ENCODE results near the gene VLDLR.

Gene VLDLR

DNA sequence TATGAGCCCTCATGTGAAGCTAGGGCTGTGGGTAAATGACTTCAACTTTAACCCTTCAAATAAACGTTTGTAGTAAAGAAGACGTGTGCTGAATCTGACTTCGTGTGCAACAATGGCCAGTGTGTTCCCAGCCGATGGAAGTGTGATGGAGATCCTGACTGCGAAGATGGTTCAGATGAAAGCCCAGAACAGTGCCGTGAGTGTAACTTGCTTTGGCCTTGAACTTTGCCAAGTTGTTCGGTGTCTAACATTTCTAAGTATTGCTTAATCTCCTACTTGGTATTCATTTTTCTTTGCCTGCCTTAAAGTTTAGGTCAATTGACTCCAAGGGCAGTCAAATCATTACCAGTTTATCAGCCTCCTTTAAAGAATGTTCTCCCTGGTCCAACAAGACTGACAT is 18.2 kb downstream of the VLDLR start:
- Histone ChIP-seq H3K4me3 (ENCODE audit: low read length) (no peak overlapping the region), H3K4me1 (ENCODE audit: insufficient read depth, low read length) (no peaks in the 10 kb centered on the region), H3K36me3 (ENCODE audit: insufficient read depth, low read depth, low read length) (peaks cover 84% of the 10 kb centered on the region), H3K27me3 (ENCODE audit: insufficient read depth, low read length) (no peaks in the 10 kb centered on the region), H3K9ac (ENCODE audit: low read depth, low read length) (no peak overlapping the region), H3K9me3 (ENCODE audit: insufficient read depth, low read depth, low read length) (no peaks in the 10 kb centered on the region), H3K27ac (ENCODE audit: low read length) (no peak overlapping the region)

DNA sequence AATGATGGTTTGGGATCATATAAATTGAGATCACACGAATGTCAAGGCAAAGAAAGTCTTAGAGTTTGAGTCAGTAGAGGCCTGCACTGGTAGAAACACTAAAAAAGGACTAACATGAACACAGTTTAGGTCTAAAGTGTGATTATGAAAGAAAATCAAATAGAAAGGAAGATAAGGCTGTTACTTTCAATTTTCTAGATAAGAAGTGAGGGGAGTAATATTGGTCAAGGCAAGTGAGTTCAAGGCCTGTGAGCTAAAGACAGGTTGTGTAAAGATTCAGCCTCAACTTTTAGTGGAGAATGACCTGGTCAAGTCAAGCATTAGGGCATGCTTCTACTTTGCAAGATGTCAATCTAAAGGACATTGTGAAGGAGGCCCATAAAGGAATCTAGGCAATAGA is 19.0 kb downstream of the VLDLR start:
- H3K9me3 ChIP-seq (ENCODE audit: insufficient read depth, low read depth, low read length), result no peaks in the 10 kb centered on the region
- H3K27me3 ChIP-seq (ENCODE audit: insufficient read depth, low read length), result no peaks in the 10 kb centered on the region
- H3K4me3 ChIP-seq (ENCODE audit: low read length), result no peak overlapping the region
- no peak overlapping the region for H3K27ac ChIP-seq (ENCODE audit: low read length)
- H3K4me1 ChIP-seq (ENCODE audit: insufficient read depth, low read length), result no peaks in the 10 kb centered on the region
- H3K36me3 ChIP-seq (ENCODE audit: insufficient read depth, low read depth, low read length), result peaks cover 87% of the 10 kb centered on the region
- H3K9ac ChIP-seq (ENCODE audit: low read depth, low read length), result no peak overlapping the region

DNA sequence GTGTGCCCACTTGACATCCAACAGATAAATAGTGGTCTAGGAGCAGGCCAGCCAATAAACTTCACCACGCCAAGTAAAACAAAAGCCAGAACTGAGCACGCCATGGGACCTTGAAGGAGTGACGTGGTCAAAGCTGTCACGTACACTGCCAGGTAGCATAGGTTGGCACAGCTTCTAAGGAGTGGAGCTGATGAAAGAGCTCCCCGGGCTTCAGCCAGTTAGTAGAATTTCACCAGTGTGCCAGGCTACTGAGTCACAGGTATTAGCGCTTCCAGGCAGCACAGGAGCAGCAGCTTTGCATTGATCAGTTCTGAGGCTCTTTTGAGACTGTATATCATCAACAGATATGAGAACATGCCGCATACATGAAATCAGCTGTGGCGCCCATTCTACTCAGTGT is 19.4 kb downstream of the VLDLR start:
- Histone ChIP-seq H3K4me1 (ENCODE audit: insufficient read depth, low read length) (no peaks in the 10 kb centered on the region), H3K9ac (ENCODE audit: low read depth, low read length) (no peak overlapping the region), H3K9me3 (ENCODE audit: insufficient read depth, low read depth, low read length) (no peaks in the 10 kb centered on the region), H3K27ac (ENCODE audit: low read length) (no peak overlapping the region), H3K27me3 (ENCODE audit: insufficient read depth, low read length) (no peaks in the 10 kb centered on the region), H3K36me3 (ENCODE audit: insufficient read depth, low read depth, low read length) (peaks cover 87% of the 10 kb centered on the region), H3K4me3 (ENCODE audit: low read length) (no peak overlapping the region)

- Histone ChIP-seq H3K27me3 (ENCODE audit: insufficient read depth, low read length) (no peaks in the 10 kb centered on the region), H3K4me3 (ENCODE audit: low read length) (no peak overlapping the region), H3K9ac (ENCODE audit: low read depth, low read length) (no peak overlapping the region), H3K4me1 (ENCODE audit: insufficient read depth, low read length) (no peaks in the 10 kb centered on the region), H3K36me3 (ENCODE audit: insufficient read depth, low read depth, low read length) (peaks cover 87% of the 10 kb centered on the region), H3K27ac (ENCODE audit: low read length) (no peak overlapping the region), H3K9me3 (ENCODE audit: insufficient read depth, low read depth, low read length) (no peaks in the 10 kb centered on the region)
Measured at GRCh38 chr9:2642068-2642467, 20.5 kb downstream of the VLDLR start.

GRCh38 chr9:2645569-2645968 is 24.0 kb downstream of the VLDLR start:
- Histone ChIP-seq H3K9ac (ENCODE audit: low read depth, low read length) (no peak overlapping the region), H3K36me3 (ENCODE audit: insufficient read depth, low read depth, low read length) (peaks cover 97% of the 10 kb centered on the region), H3K27ac (ENCODE audit: low read length) (no peak overlapping the region)

GRCh38 chr9:2655411-2655901 is 33.9 kb downstream of the VLDLR start:
- H3K4me1 ChIP-seq (ENCODE audit: insufficient read depth, low read length), result no peaks in the 10 kb centered on the region
- H3K9me3 ChIP-seq (ENCODE audit: insufficient read depth, low read depth, low read length), result no peaks in the 10 kb centered on the region
- H3K4me3 ChIP-seq (ENCODE audit: low read length), result no peak overlapping the region
- H3K9ac ChIP-seq (ENCODE audit: low read depth, low read length), result no peak overlapping the region
- H3K36me3 ChIP-seq (ENCODE audit: insufficient read depth, low read depth, low read length), result peaks cover 56% of the 10 kb centered on the region
- H3K27ac ChIP-seq (ENCODE audit: low read length), result no peak overlapping the region
- H3K27me3 ChIP-seq (ENCODE audit: insufficient read depth, low read length), result no peaks in the 10 kb centered on the region

More at GRCh38 chr9:2645569-2645968, 24.0 kb downstream of the VLDLR start:
- H3K27me3 ChIP-seq (ENCODE audit: insufficient read depth, low read length), result no peaks in the 10 kb centered on the region
- no peak overlapping the region for H3K4me3 ChIP-seq (ENCODE audit: low read length)
- no peaks in the 10 kb centered on the region for H3K4me1 ChIP-seq (ENCODE audit: insufficient read depth, low read length)
- no peaks in the 10 kb centered on the region for H3K9me3 ChIP-seq (ENCODE audit: insufficient read depth, low read depth, low read length)

DNA sequence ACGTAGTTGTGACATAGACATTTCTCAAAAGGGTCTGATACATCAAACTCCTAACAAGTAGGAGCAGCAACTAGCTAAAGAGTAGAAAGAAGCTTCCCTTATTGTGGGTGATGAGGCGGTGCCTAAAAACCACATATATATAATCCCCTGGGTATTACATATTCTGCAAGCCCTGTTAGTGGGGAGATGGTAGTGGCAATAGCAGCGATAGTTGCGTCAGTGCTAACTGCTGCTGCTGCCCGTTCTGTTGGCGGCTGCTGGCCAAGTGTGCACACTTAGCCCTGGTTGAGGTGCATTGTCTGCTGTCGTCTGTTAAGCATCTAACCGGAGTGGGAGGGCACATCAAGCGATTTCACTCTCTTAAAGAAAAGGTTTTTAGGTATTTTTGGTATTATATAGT is 35.8 kb downstream of the VLDLR start:
- no peaks in the 10 kb centered on the region for H3K27me3 ChIP-seq (ENCODE audit: insufficient read depth, low read length)
- H3K36me3 ChIP-seq (ENCODE audit: insufficient read depth, low read depth, low read length), result peaks cover 37% of the 10 kb centered on the region
- H3K4me3 ChIP-seq (ENCODE audit: low read length), result no peak overlapping the region
- H3K9me3 ChIP-seq (ENCODE audit: insufficient read depth, low read depth, low read length), result no peaks in the 10 kb centered on the region
- H3K9ac ChIP-seq (ENCODE audit: low read depth, low read length), result no peak overlapping the region
- H3K27ac ChIP-seq (ENCODE audit: low read length), result no peak overlapping the region
- H3K4me1 ChIP-seq (ENCODE audit: insufficient read depth, low read length), result no peaks in the 10 kb centered on the region

GRCh38 chr9:2662496-2662895 is 40.9 kb downstream of the VLDLR start:
- no peak overlapping the region for H3K9ac ChIP-seq (ENCODE audit: low read depth, low read length)
- H3K36me3 ChIP-seq (ENCODE audit: insufficient read depth, low read depth, low read length), result no peaks in the 10 kb centered on the region
- no peak overlapping the region for H3K4me3 ChIP-seq (ENCODE audit: low read length)
- no peak overlapping the region for H3K27ac ChIP-seq (ENCODE audit: low read length)
- H3K27me3 ChIP-seq (ENCODE audit: insufficient read depth, low read length), result no peaks in the 10 kb centered on the region
- peaks cover 11% of the 10 kb centered on the region for H3K9me3 ChIP-seq (ENCODE audit: insufficient read depth, low read depth, low read length)
- no peaks in the 10 kb centered on the region for H3K4me1 ChIP-seq (ENCODE audit: insufficient read depth, low read length)

DNA sequence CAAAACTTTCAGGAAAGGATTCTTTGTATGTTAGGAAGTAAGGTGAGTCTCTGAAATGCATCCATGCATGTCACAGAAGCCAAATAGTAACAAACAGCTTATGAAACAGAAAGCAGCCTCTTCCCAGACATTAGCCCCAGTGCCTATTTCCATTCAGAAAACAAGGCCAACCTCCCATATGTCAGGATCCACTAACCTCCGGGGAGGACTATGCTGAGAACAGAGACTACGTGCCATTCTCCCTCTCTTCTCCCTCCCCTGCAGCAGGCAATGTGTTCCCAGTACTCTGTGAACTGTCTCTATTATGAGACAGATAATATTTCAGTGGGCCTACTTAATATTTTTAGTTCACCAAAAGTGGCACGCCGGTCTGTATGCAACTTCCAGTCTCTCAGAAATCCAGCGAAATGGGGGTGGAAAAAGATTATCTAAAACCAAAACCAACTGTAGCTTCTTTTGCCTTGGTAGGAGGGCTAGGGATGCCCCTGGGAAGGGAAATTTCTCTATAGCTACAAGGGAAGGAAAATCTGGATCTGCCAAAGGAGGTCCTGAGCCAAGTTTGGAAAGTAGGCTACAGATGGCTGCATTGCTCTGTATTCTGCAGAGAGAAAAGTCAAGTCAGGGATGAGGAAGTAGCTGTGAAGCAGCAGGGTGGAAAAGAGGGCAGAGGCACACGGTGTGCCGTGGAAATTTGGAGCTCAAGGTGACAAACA is 42.0 kb downstream of the VLDLR start:
- H3K9me3 ChIP-seq (ENCODE audit: insufficient read depth, low read depth, low read length), result peaks cover 11% of the 10 kb centered on the region
- H3K4me1 ChIP-seq (ENCODE audit: insufficient read depth, low read length), result no peaks in the 10 kb centered on the region
- no peak overlapping the region for H3K9ac ChIP-seq (ENCODE audit: low read depth, low read length)
- H3K27ac ChIP-seq (ENCODE audit: low read length), result no peak overlapping the region
- H3K36me3 ChIP-seq (ENCODE audit: insufficient read depth, low read depth, low read length), result no peaks in the 10 kb centered on the region
- no peak overlapping the region for H3K4me3 ChIP-seq (ENCODE audit: low read length)
- no peaks in the 10 kb centered on the region for H3K27me3 ChIP-seq (ENCODE audit: insufficient read depth, low read length)

GRCh38 chr9:2664174-2665065 is 42.8 kb downstream of the VLDLR start:
- no peak overlapping the region for H3K4me3 ChIP-seq (ENCODE audit: low read length)
- H3K4me1 ChIP-seq (ENCODE audit: insufficient read depth, low read length), result no peaks in the 10 kb centered on the region
- no peak overlapping the region for H3K27ac ChIP-seq (ENCODE audit: low read length)
- no peak overlapping the region for H3K9ac ChIP-seq (ENCODE audit: low read depth, low read length)
- H3K27me3 ChIP-seq (ENCODE audit: insufficient read depth, low read length), result no peaks in the 10 kb centered on the region
- H3K9me3 ChIP-seq (ENCODE audit: insufficient read depth, low read depth, low read length), result peaks cover 11% of the 10 kb centered on the region
- no peaks in the 10 kb centered on the region for H3K36me3 ChIP-seq (ENCODE audit: insufficient read depth, low read depth, low read length)

DNA sequence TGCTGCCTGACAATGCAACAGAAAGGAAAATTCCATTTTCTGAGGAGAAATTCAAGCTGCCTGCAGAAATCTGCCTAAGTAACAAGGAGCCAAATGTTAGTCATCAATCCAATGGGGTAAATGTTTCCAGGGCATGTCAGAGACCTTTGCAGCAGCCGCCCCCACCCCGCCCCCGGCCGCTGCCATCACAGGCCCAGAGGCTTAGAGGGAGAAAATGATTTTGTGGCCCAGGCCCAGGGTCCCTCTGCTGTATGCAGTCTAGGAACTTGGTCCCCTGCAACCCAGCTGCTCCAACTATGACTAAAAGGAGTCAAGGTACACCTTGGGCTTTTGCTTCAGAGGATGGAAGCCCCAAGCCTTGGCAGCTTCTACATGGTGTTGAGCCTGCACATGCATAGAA is 45.0 kb downstream of the VLDLR start:
- H3K27ac ChIP-seq (ENCODE audit: low read length), result no peak overlapping the region
- no peak overlapping the region for H3K9ac ChIP-seq (ENCODE audit: low read depth, low read length)
- H3K27me3 ChIP-seq (ENCODE audit: insufficient read depth, low read length), result no peaks in the 10 kb centered on the region
- H3K4me3 ChIP-seq (ENCODE audit: low read length), result no peak overlapping the region
- H3K9me3 ChIP-seq (ENCODE audit: insufficient read depth, low read depth, low read length), result peaks cover 11% of the 10 kb centered on the region
- no peaks in the 10 kb centered on the region for H3K4me1 ChIP-seq (ENCODE audit: insufficient read depth, low read length)
- H3K36me3 ChIP-seq (ENCODE audit: insufficient read depth, low read depth, low read length), result no peaks in the 10 kb centered on the region

DNA sequence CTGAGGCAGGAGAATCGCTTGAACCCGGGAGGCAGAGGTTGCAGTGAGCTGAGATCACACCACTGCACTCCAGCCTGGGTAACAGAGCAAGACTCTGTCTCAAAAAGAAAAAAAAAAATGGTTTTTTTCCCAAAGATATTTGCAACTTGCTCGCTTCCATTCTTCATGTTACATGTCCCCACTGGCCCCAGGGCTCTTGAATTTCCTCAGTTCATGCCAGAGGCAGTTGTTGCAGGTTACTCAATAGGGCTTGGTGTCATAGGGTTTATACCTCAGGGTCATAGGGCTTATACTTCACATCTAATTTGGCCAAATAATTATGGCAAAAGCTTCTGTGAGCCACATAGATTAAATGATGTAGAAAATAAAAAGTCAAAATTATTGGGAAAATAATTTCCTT is 51.6 kb downstream of the VLDLR start:
- Histone ChIP-seq H3K9ac (ENCODE audit: low read depth, low read length) (no peak overlapping the region), H3K27ac (ENCODE audit: low read length) (no peak overlapping the region), H3K27me3 (ENCODE audit: insufficient read depth, low read length) (no peaks in the 10 kb centered on the region), H3K4me3 (ENCODE audit: low read length) (no peak overlapping the region), H3K9me3 (ENCODE audit: insufficient read depth, low read depth, low read length) (no peaks in the 10 kb centered on the region), H3K4me1 (ENCODE audit: insufficient read depth, low read length) (peaks cover 10% of the 10 kb centered on the region), H3K36me3 (ENCODE audit: insufficient read depth, low read depth, low read length) (no peaks in the 10 kb centered on the region)
